Liver (tissue), 9 donors: Measurements from ENCODE around the gene CFAP221. TPM values are rescaled to one million over a fixed set of nuclear protein-coding genes. Genes with fewer than 3 reads are reported as not detected.

Source experiments
- DNase-seq: peaks from one replicate; pipeline ENCODE4 v3.0.0-alpha.2; 2017; ENCODE audit warnings: low spot score
- H3K27ac ChIP-seq, 2 donors: one replicate each; pipeline ENCODE4 v1.7.0; 2013; ENCODE audit warnings: inconsistent platforms in 2 of 2, low read length in 2 of 2, control low read depth in 1 of 2, low read depth in 1 of 2, mild to moderate bottlenecking in 1 of 2
- H3K27me3 ChIP-seq, 4 donors: one replicate each; pipeline versions ENCODE4 v1.6.1 to v1.7.0; 2013; ENCODE audit warnings: low read length in 3 of 4, inconsistent platforms in 1 of 4, mild to moderate bottlenecking in 1 of 4, moderate library complexity in 1 of 4; ENCODE audit not compliant: control insufficient read depth in 4 of 4, insufficient read depth in 4 of 4
- H3K36me3 ChIP-seq, 4 donors: one replicate each; pipeline versions ENCODE4 v1.6.1 to v1.7.0; 2013; ENCODE audit warnings: low read length in 3 of 4, mild to moderate bottlenecking in 3 of 4, low read depth in 1 of 4, moderate library complexity in 1 of 4; ENCODE audit not compliant: control insufficient read depth in 4 of 4, insufficient read depth in 3 of 4
- H3K4me1 ChIP-seq, 4 donors: one replicate each; pipeline versions ENCODE4 v1.6.1 to v1.7.0; 2013; ENCODE audit warnings: low read length in 3 of 4, mild to moderate bottlenecking in 3 of 4, moderate library complexity in 1 of 4; ENCODE audit not compliant: control insufficient read depth in 4 of 4, insufficient read depth in 4 of 4
- H3K4me3 ChIP-seq, 3 donors: one replicate each; pipeline versions ENCODE4 v1.6.1 to v1.7.0; 2013; ENCODE audit warnings: low read length in 3 of 3, control low read depth in 1 of 3, low read depth in 1 of 3, mild to moderate bottlenecking in 1 of 3
- H3K9ac ChIP-seq, 2 donors: one replicate each; pipeline ENCODE4 v1.7.0; 2013; ENCODE audit warnings: low read length in 2 of 2, mild to moderate bottlenecking in 2 of 2, moderate library complexity in 2 of 2, control low read depth in 1 of 2, low read depth in 1 of 2
- H3K9me3 ChIP-seq, 4 donors: one replicate each; pipeline versions ENCODE4 v1.6.1 to v1.7.0; 2013; ENCODE audit warnings: low read length in 3 of 4; ENCODE audit not compliant: control insufficient read depth in 4 of 4
- ATF3 ChIP-seq: IDR thresholded peaks from 2 replicates; pipeline ENCODE4 v1.6.1; 2016; ENCODE audit warnings: antibody characterized with exemption
- EGR1 ChIP-seq, 2 donors: IDR thresholded peaks; 2 replicates each; pipeline ENCODE4 v1.6.1; 2016 to 2018; ENCODE audit warnings: antibody characterized with exemption in 2 of 2, low read depth in 2 of 2
- FOXA1 ChIP-seq: IDR thresholded peaks from 2 replicates; pipeline ENCODE4 v1.6.1; 2016; ENCODE audit warnings: antibody characterized with exemption
- FOXA2 ChIP-seq: IDR thresholded peaks from 2 replicates; pipeline ENCODE4 v1.6.1; 2016; ENCODE audit warnings: antibody characterized with exemption
- GABPA ChIP-seq, 2 donors: IDR thresholded peaks in 1 of 2; conservative IDR thresholded peaks in 1 of 2; 2 replicates each; pipeline ENCODE4 v1.6.1; 2016; ENCODE audit warnings: antibody characterized with exemption in 2 of 2, mild to moderate bottlenecking in 1 of 2, moderate library complexity in 1 of 2
- HNF4A ChIP-seq, 2 donors: conservative IDR thresholded peaks; 2 replicates each; pipeline ENCODE4 v1.6.1; 2016; ENCODE audit warnings: antibody characterized with exemption in 2 of 2, mild to moderate bottlenecking in 2 of 2
- HNF4G ChIP-seq: IDR thresholded peaks from 2 replicates; pipeline ENCODE4 v1.6.1; 2016; ENCODE audit warnings: antibody characterized with exemption
- JUND ChIP-seq, 2 donors: IDR thresholded peaks; 2 replicates each; pipeline ENCODE4 v1.6.1; 2016; ENCODE audit warnings: antibody characterized with exemption in 2 of 2
- NR2F2 ChIP-seq: IDR thresholded peaks from 2 replicates; pipeline ENCODE4 v1.6.1; 2016; ENCODE audit warnings: antibody characterized with exemption
- RAD21 ChIP-seq, 2 donors: IDR thresholded peaks; 2 replicates each; pipeline ENCODE4 v1.6.1; 2016; ENCODE audit warnings: antibody characterized with exemption in 2 of 2, mild to moderate bottlenecking in 2 of 2
- REST ChIP-seq: IDR thresholded peaks from 2 replicates; pipeline ENCODE4 v1.6.1; 2016; ENCODE audit warnings: antibody characterized with exemption, mild to moderate bottlenecking
- RXRA ChIP-seq, 2 donors: IDR thresholded peaks; 2 replicates each; pipeline ENCODE4 v1.6.1; 2017 to 2018; ENCODE audit warnings: antibody characterized with exemption in 2 of 2, mild to moderate bottlenecking in 1 of 2
- SP1 ChIP-seq: IDR thresholded peaks from 2 replicates; pipeline ENCODE4 v1.6.1; 2018; ENCODE audit warnings: antibody characterized with exemption, mild to moderate bottlenecking
- TAF1 ChIP-seq: conservative IDR thresholded peaks from 2 replicates; pipeline ENCODE4 v1.6.1; 2016; ENCODE audit warnings: antibody characterized with exemption, mild to moderate bottlenecking
- YY1 ChIP-seq: IDR thresholded peaks from 2 replicates; pipeline ENCODE4 v1.6.1; 2016; ENCODE audit warnings: antibody characterized with exemption, mild to moderate bottlenecking
- WGBS: extraction: QIAGEN DNeasy Blood & Tissue Kit; methylation state at CpG from one replicate; pipeline ENCODE4 v1.1.7; 2013; 5-methylcytosine and 5-hydroxymethylcytosine counted together
- polyA plus RNA-seq, 2 donors: library from polyadenylated mRNA; stranded (reverse) in 1 of 2; unstranded in 1 of 2; fragments of 200-250 nt in 1 of 2; fragments of >200 nt in 1 of 2; fragmentation: Nextera tagmentation in 1 of 2; extraction: Ambion mirVana in 1 of 2; gene quantifications; one replicate each; pipeline versions ENCODE4 v1.2.1 to v1.2.3, GENCODE V29; 2013 to 2015
- total RNA-seq, 2 donors: library from RNA; depleted of rRNA; stranded (reverse); fragments of >200 nt; gene quantifications; one replicate each; pipeline ENCODE4 v1.2.3, GENCODE V29; 2014
- TF ChIP-seq, protein P1 (sequence below): IDR thresholded peaks from 2 replicates; pipeline ENCODE4 v1.6.1; 2016; ENCODE audit warnings: antibody characterized with exemption
- TF ChIP-seq, protein P2 (sequence below): fragments of 150-350 bp; IDR thresholded peaks from 2 replicates; pipeline ENCODE4 v1.5.1; 2017; ENCODE audit warnings: improper control_type of control experiment, low read depth, low read length; ENCODE audit not compliant: missing input control
- TF ChIP-seq, protein P3 (sequence below): IDR thresholded peaks from 2 replicates; pipeline ENCODE4 v1.6.1; 2016; ENCODE audit warnings: antibody characterized with exemption
- donor health status: healthy.
- donor health status: healthy.
- donor health status: healthy.
- donor health status: healthy.
- donor health status: healthy.

Gene CFAP221
- total and polyA plus RNA-seq, 4 donors = 0.23 to 3.1 (median 1.2) TPM

DNA sequence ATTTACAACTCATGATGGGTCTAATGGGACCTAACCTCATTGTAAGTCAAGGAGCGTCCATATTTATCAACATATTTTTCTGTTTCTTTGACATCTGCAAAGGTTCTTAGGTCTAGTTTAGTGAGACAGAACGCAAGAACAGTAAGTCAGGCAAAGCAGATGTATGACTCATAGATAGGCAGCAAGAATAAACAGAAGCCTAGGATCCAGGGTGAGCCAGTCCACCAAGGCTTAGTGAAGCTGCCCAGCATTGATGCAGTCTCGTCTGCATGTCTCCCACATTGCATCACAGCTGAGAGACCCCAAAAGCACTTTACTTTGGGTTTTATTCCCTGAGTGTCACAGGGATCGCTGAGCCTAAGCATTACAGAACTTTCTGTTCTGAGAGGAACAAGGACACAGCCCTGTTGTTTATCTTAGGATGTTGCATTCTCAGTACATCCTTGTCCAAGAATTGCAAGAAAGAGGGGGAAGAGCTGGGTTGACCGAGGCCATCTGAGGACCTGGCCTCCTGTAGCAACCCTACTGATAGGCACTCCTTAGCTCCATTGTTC, 105.2 kb downstream of the CFAP221 start:
- no peak for DNase-seq
- Histone ChIP-seq H3K9ac (no peak overlapping the region), H3K9me3 (peaks cover 0 to 13% (median 6%) of the 10 kb centered on the region in 4 donors), H3K27ac (no peak overlapping the region), H3K4me3 (no peak overlapping the region), H3K4me1 (no peaks in the 10 kb centered on the region), H3K36me3 (no peaks in the 10 kb centered on the region), H3K27me3 (no peaks in the 10 kb centered on the region)
- TF ChIP-seq YY1 (no peak), RXRA (IDR thresholded peaks at IDR 0.05) (no peak), JUND (IDR thresholded peaks at IDR 0.05) (no peak), SP1 (no peak), TAF1 (no peak), EGR1 (IDR thresholded peaks at IDR 0.05; ENCODE audit: low read depth in 2 of 2) (no peak), REST (no peak), RAD21 (IDR thresholded peaks at IDR 0.05) (no peak), GABPA (IDR thresholded peaks at IDR 0.05 in 1 of 2, conservative IDR thresholded peaks at IDR 0.05 in 1 of 2) (no peak), NR2F2 (no peak), HNF4A (conservative IDR thresholded peaks at IDR 0.05) (no peak), FOXA2 (no peak), ATF3 (no peak), HNF4G (no peak), FOXA1 (no peak)
- TF ChIP-seq, protein P1, sequence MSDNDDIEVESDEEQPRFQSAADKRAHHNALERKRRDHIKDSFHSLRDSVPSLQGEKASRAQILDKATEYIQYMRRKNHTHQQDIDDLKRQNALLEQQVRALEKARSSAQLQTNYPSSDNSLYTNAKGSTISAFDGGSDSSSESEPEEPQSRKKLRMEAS = no peak
- TF ChIP-seq, protein P2, sequence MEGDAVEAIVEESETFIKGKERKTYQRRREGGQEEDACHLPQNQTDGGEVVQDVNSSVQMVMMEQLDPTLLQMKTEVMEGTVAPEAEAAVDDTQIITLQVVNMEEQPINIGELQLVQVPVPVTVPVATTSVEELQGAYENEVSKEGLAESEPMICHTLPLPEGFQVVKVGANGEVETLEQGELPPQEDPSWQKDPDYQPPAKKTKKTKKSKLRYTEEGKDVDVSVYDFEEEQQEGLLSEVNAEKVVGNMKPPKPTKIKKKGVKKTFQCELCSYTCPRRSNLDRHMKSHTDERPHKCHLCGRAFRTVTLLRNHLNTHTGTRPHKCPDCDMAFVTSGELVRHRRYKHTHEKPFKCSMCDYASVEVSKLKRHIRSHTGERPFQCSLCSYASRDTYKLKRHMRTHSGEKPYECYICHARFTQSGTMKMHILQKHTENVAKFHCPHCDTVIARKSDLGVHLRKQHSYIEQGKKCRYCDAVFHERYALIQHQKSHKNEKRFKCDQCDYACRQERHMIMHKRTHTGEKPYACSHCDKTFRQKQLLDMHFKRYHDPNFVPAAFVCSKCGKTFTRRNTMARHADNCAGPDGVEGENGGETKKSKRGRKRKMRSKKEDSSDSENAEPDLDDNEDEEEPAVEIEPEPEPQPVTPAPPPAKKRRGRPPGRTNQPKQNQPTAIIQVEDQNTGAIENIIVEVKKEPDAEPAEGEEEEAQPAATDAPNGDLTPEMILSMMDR = no peak
- TF ChIP-seq, protein P3, sequence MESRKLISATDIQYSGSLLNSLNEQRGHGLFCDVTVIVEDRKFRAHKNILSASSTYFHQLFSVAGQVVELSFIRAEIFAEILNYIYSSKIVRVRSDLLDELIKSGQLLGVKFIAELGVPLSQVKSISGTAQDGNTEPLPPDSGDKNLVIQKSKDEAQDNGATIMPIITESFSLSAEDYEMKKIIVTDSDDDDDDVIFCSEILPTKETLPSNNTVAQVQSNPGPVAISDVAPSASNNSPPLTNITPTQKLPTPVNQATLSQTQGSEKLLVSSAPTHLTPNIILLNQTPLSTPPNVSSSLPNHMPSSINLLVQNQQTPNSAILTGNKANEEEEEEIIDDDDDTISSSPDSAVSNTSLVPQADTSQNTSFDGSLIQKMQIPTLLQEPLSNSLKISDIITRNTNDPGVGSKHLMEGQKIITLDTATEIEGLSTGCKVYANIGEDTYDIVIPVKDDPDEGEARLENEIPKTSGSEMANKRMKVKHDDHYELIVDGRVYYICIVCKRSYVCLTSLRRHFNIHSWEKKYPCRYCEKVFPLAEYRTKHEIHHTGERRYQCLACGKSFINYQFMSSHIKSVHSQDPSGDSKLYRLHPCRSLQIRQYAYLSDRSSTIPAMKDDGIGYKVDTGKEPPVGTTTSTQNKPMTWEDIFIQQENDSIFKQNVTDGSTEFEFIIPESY = no peak
- 89% methylated on average over 5 of the region's 5 CpGs for WGBS
